22Rv1 (cell line): ENCODE data around the gene ITGB2.

Source experiments
- ZFX ChIP-seq: fragments of 450-650 bp; IDR thresholded peaks from 2 replicates; pipeline ENCODE4 v1.6.1; 2017; ENCODE audit warnings: antibody characterized with exemption, borderline replicate concordance
- TF ChIP-seq, protein P1 (sequence below): fragments of 450-650 bp; IDR thresholded peaks from 2 replicates; pipeline ENCODE4 v1.5.1; 2017; ENCODE audit warnings: mild to moderate bottlenecking

DNA sequence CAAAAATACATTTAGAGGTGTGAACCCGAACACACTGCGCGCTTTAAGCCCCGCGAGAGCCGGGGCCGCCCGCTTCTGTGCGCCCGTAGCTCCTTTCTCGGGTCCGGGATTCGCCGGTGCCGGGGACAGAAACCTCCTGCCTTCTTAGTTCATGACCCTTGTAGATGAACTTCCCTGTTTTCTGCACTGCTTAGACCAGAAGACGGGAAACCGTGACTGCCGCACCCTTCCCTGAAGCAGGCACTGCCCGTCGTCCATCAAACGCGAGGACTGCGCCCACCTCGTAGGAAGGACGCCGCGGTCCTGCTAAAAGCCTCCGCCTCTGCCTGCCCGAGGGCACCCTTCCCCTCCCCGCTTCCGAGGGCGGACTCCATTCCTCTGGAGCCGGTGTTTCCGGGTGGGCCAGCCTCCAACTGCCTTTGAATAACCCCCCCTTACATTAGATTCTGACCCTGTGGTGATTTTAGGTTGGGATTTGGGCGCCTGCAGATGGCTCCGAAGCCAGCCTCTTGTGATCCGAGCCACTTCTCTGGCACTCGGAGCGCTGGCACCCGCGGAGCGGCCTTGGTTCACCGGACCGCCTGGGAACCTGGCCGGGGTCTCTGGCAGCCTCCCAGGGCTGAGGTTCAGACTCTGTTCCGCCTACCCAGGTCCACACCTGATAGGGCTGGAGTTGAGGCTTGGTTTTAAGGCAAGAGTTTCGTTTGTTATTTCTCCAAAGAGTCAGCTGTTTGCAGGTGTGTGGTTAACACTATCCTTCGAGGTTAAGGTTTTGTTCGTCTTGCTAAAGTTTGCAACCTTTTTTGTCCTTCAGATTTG, 46.0 kb downstream of the ITGB2 start:
- TF ChIP-seq, protein P1, sequence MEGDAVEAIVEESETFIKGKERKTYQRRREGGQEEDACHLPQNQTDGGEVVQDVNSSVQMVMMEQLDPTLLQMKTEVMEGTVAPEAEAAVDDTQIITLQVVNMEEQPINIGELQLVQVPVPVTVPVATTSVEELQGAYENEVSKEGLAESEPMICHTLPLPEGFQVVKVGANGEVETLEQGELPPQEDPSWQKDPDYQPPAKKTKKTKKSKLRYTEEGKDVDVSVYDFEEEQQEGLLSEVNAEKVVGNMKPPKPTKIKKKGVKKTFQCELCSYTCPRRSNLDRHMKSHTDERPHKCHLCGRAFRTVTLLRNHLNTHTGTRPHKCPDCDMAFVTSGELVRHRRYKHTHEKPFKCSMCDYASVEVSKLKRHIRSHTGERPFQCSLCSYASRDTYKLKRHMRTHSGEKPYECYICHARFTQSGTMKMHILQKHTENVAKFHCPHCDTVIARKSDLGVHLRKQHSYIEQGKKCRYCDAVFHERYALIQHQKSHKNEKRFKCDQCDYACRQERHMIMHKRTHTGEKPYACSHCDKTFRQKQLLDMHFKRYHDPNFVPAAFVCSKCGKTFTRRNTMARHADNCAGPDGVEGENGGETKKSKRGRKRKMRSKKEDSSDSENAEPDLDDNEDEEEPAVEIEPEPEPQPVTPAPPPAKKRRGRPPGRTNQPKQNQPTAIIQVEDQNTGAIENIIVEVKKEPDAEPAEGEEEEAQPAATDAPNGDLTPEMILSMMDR = no peak
- no peak for TF ChIP-seq ZFX
